ENCODE measurements around the gene POLR2E. TPM values are rescaled to one million over a fixed set of nuclear protein-coding genes. Genes with fewer than 3 reads are reported as not detected.

Gene POLR2E
- total and polyA plus RNA-seq, 2 of the 8 experiments (the other 6 are each of a cell fraction or from before 2014, with no cell fraction given) = 281 to 381 TPM

DNA sequence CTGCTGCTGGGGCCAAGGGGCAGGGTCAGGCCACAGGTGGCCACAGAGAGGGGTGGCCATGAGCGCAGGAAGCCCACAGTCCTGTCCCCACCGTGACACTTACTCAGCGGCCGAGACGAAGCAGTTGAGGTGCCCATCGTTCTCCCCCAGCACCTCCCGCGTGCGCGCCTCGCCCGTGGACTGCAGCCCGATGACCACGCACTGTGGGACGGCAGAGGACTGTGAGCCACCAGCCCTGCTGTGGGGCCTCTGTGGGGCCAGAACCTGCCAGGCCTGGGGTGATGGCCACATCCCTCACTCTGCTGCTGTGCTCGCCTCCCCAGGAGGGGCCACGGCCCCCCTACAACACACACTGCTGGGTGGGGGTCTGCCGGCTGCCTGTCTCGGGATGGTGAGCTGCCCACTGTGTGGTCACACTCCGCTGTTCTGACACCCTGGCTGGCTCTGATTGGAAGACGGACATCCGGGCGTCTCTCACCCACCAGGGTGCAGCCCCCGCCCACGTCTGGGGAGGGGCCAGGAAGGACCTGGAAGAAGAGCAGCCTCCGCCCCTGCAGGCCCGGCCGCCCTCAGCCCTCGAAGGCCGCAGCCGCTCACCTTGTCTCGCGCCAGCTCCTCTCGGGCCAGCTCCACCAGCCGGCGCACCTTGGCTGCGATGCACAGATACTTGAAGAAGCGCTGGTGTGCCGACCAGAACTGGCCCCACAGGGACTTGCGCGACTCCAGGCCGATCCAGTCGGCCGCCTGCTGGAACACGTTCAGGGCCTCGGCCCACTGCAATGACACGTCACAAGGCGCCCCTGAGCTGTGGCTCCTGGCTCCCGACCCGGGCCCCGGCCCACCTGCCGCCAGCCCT lies 21.8 kb upstream of the POLR2E start (continued):
- TF ChIP-seq, protein P1, sequence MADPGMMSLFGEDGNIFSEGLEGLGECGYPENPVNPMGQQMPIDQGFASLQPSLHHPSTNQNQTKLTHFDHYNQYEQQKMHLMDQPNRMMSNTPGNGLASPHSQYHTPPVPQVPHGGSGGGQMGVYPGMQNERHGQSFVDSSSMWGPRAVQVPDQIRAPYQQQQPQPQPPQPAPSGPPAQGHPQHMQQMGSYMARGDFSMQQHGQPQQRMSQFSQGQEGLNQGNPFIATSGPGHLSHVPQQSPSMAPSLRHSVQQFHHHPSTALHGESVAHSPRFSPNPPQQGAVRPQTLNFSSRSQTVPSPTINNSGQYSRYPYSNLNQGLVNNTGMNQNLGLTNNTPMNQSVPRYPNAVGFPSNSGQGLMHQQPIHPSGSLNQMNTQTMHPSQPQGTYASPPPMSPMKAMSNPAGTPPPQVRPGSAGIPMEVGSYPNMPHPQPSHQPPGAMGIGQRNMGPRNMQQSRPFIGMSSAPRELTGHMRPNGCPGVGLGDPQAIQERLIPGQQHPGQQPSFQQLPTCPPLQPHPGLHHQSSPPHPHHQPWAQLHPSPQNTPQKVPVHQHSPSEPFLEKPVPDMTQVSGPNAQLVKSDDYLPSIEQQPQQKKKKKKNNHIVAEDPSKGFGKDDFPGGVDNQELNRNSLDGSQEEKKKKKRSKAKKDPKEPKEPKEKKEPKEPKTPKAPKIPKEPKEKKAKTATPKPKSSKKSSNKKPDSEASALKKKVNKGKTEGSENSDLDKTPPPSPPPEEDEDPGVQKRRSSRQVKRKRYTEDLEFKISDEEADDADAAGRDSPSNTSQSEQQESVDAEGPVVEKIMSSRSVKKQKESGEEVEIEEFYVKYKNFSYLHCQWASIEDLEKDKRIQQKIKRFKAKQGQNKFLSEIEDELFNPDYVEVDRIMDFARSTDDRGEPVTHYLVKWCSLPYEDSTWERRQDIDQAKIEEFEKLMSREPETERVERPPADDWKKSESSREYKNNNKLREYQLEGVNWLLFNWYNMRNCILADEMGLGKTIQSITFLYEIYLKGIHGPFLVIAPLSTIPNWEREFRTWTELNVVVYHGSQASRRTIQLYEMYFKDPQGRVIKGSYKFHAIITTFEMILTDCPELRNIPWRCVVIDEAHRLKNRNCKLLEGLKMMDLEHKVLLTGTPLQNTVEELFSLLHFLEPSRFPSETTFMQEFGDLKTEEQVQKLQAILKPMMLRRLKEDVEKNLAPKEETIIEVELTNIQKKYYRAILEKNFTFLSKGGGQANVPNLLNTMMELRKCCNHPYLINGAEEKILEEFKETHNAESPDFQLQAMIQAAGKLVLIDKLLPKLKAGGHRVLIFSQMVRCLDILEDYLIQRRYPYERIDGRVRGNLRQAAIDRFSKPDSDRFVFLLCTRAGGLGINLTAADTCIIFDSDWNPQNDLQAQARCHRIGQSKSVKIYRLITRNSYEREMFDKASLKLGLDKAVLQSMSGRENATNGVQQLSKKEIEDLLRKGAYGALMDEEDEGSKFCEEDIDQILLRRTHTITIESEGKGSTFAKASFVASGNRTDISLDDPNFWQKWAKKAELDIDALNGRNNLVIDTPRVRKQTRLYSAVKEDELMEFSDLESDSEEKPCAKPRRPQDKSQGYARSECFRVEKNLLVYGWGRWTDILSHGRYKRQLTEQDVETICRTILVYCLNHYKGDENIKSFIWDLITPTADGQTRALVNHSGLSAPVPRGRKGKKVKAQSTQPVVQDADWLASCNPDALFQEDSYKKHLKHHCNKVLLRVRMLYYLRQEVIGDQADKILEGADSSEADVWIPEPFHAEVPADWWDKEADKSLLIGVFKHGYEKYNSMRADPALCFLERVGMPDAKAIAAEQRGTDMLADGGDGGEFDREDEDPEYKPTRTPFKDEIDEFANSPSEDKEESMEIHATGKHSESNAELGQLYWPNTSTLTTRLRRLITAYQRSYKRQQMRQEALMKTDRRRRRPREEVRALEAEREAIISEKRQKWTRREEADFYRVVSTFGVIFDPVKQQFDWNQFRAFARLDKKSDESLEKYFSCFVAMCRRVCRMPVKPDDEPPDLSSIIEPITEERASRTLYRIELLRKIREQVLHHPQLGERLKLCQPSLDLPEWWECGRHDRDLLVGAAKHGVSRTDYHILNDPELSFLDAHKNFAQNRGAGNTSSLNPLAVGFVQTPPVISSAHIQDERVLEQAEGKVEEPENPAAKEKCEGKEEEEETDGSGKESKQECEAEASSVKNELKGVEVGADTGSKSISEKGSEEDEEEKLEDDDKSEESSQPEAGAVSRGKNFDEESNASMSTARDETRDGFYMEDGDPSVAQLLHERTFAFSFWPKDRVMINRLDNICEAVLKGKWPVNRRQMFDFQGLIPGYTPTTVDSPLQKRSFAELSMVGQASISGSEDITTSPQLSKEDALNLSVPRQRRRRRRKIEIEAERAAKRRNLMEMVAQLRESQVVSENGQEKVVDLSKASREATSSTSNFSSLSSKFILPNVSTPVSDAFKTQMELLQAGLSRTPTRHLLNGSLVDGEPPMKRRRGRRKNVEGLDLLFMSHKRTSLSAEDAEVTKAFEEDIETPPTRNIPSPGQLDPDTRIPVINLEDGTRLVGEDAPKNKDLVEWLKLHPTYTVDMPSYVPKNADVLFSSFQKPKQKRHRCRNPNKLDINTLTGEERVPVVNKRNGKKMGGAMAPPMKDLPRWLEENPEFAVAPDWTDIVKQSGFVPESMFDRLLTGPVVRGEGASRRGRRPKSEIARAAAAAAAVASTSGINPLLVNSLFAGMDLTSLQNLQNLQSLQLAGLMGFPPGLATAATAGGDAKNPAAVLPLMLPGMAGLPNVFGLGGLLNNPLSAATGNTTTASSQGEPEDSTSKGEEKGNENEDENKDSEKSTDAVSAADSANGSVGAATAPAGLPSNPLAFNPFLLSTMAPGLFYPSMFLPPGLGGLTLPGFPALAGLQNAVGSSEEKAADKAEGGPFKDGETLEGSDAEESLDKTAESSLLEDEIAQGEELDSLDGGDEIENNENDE (IDR thresholded peaks at IDR 0.05; ENCODE audit: insufficient replicate concordance, low read length) = no peak
- TF ChIP-seq POLR2A (IDR thresholded peaks at IDR 0.05; ENCODE audit: control extremely low read depth in 1 of 2, low read depth in 2 of 2, low read length in 2 of 2) = no peak
- no peak for TF ChIP-seq NRF1 (IDR thresholded peaks at IDR 0.05; ENCODE audit: low read depth, low read length)
- no peak for TF ChIP-seq SIX5 (IDR thresholded peaks at IDR 0.05; ENCODE audit: low read depth, low read length)
- no peak for TF ChIP-seq NANOG (IDR thresholded peaks at IDR 0.05; ENCODE audit: insufficient read depth, low read depth, low read length, poor library complexity, severe bottlenecking)
- no peak for TF ChIP-seq KDM1A (IDR thresholded peaks at IDR 0.05; ENCODE audit: borderline replicate concordance, low read length)
